ENCODE results near the gene LEF1.

- TF ChIP-seq CTCF (IDR thresholded peaks at IDR 0.05) (no peak), POLR2A (IDR thresholded peaks at IDR 0.05) (no peak), POLR2AphosphoS5 (IDR thresholded peaks at IDR 0.05) (no peak)
These were observed 517 bp downstream of the LEF1 start for GRCh38 chr4:108168160-108168670.

Data from prostate gland (tissue), 2 donors.